ENCODE data around the gene ADAMTS14. TPM values are rescaled to one million over a fixed set of nuclear protein-coding genes. Genes with fewer than 3 reads are reported as not detected.

Gene ADAMTS14
- total and polyA plus RNA-seq, 8 donors: 0.33 to 9.4 (median 3.9) TPM; not detected in 2

GRCh38 chr10:70807556-70807955, 135.2 kb downstream of the ADAMTS14 start:
- WGBS, 5 donors: 74 to 81% (median 77%) methylated on average over 3 of the region's 3 CpGs
- Histone ChIP-seq H3K36me3 (no peaks in the 10 kb centered on the region), H3K27me3 (no peaks in the 10 kb centered on the region), H3K9me3 (no peaks in the 10 kb centered on the region), H3K27ac (no peak overlapping the region), H3K4me1 (peaks cover 0 to 5% (median 0%) of the 10 kb centered on the region in 4 donors), H3K4me3 (no peak overlapping the region)
- no peak for DNase-seq
- intact Hi-C loops (cut with DNase I; ENCODE audit: low total_unique reads): no loop called here
- no peak for TF ChIP-seq EP300 (IDR thresholded peaks at IDR 0.05)
- no peak for TF ChIP-seq POLR2AphosphoS5 (IDR thresholded peaks at IDR 0.05)
- TF ChIP-seq, protein P1, sequence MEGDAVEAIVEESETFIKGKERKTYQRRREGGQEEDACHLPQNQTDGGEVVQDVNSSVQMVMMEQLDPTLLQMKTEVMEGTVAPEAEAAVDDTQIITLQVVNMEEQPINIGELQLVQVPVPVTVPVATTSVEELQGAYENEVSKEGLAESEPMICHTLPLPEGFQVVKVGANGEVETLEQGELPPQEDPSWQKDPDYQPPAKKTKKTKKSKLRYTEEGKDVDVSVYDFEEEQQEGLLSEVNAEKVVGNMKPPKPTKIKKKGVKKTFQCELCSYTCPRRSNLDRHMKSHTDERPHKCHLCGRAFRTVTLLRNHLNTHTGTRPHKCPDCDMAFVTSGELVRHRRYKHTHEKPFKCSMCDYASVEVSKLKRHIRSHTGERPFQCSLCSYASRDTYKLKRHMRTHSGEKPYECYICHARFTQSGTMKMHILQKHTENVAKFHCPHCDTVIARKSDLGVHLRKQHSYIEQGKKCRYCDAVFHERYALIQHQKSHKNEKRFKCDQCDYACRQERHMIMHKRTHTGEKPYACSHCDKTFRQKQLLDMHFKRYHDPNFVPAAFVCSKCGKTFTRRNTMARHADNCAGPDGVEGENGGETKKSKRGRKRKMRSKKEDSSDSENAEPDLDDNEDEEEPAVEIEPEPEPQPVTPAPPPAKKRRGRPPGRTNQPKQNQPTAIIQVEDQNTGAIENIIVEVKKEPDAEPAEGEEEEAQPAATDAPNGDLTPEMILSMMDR (IDR thresholded peaks at IDR 0.05): no peak
- no peak for TF ChIP-seq POLR2A (IDR thresholded peaks at IDR 0.05)

- intact Hi-C loops (cut with DNase I; ENCODE audit: low total_unique reads): no loop called here
- H3K36me3 ChIP-seq: no peaks in the 10 kb centered on the region
- WGBS, 5 donors: 70 to 92% (median 85%) methylated on average over 6 of the region's 6 CpGs
- H3K4me1 ChIP-seq: no peaks in the 10 kb centered on the region
- H3K9me3 ChIP-seq: no peaks in the 10 kb centered on the region
- DNase-seq: no peak
- no peak overlapping the region for H3K4me3 ChIP-seq
- H3K27me3 ChIP-seq: no peaks in the 10 kb centered on the region
- TF ChIP-seq POLR2A (IDR thresholded peaks at IDR 0.05): no peak
- TF ChIP-seq EP300 (IDR thresholded peaks at IDR 0.05): no peak
- no peak for TF ChIP-seq POLR2AphosphoS5 (IDR thresholded peaks at IDR 0.05)
- TF ChIP-seq, protein P1 (IDR thresholded peaks at IDR 0.05): no peak
- H3K27ac ChIP-seq: no peak overlapping the region
Measured at GRCh38 chr10:70809011-70809611, 136.8 kb downstream of the ADAMTS14 start.

- no peaks in the 10 kb centered on the region for H3K27me3 ChIP-seq
- H3K36me3 ChIP-seq: no peaks in the 10 kb centered on the region
- H3K9me3 ChIP-seq: no peaks in the 10 kb centered on the region
- intact Hi-C loops (cut with DNase I; ENCODE audit: low total_unique reads): no loop called here
- no peak overlapping the region for H3K4me3 ChIP-seq
- H3K4me1 ChIP-seq: no peaks in the 10 kb centered on the region
- no peak for TF ChIP-seq POLR2AphosphoS5 (IDR thresholded peaks at IDR 0.05)
- TF ChIP-seq, protein P1 (IDR thresholded peaks at IDR 0.05): no peak
- TF ChIP-seq EP300 (IDR thresholded peaks at IDR 0.05): no peak
- TF ChIP-seq POLR2A (IDR thresholded peaks at IDR 0.05): no peak
- 81 to 91% (median 89%) methylated on average over 2 of the region's 2 CpGs for WGBS, 5 donors
- no peak for DNase-seq
- no peak overlapping the region for H3K27ac ChIP-seq
Measured at GRCh38 chr10:70809726-70810125, 137.4 kb downstream of the ADAMTS14 start.

- Histone ChIP-seq H3K36me3 (no peaks in the 10 kb centered on the region), H3K4me1 (peaks cover 0 to 6% (median 4%) of the 10 kb centered on the region in 4 donors), H3K4me3 (no peak overlapping the region), H3K9me3 (no peaks in the 10 kb centered on the region), H3K27me3 (no peaks in the 10 kb centered on the region), H3K27ac (no peak overlapping the region)
- DNase-seq: no peak
- 1 to 38% (median 35%) methylated on average over 1 of the region's 1 CpG for WGBS, 5 donors
- TF ChIP-seq EP300 (IDR thresholded peaks at IDR 0.05): no peak
- no peak for TF ChIP-seq POLR2A (IDR thresholded peaks at IDR 0.05)
- TF ChIP-seq POLR2AphosphoS5 (IDR thresholded peaks at IDR 0.05): no peak
- TF ChIP-seq, protein P1 (IDR thresholded peaks at IDR 0.05): no peak
- intact Hi-C loops (cut with DNase I; ENCODE audit: low total_unique reads): no loop called here
Measured at GRCh38 chr10:70810967-70811366, 138.7 kb downstream of the ADAMTS14 start.

Measured in stomach (tissue), 9 donors.